Activated naive CD4-positive, alpha-beta T cell treated with anti-CD3 and anti-CD28 coated beads, Interleukin-2, amount 10 ng/mL, durations not matched to agents 7 days and 5 days (primary cell): ENCODE measurements around the gene GREM2.

Source experiments
- CTCF ChIA-PET: fragments of 350-600 bp; sonication (Branson Sonifier 250); formaldehyde crosslinking; loops from one replicate; lab custom pipeline; 2021; ENCODE audit warnings: antibody characterized with exemption; lab: Charles Lee
- DNase-seq: peaks from one replicate; pipeline ENCODE4 v3.0.0-alpha.2; 2020
- H3K27ac Mint-ChIP-seq: one replicate; pipeline ENCODE4 v1.8.0; 2021; ENCODE audit warnings: mild to moderate bottlenecking, moderate library complexity, mixed read lengths
- H3K27me3 Mint-ChIP-seq: one replicate; pipeline ENCODE4 v1.8.0; 2021; ENCODE audit warnings: mild to moderate bottlenecking, mixed read lengths
- H3K36me3 Mint-ChIP-seq: one replicate; pipeline ENCODE4 v1.8.0; 2021; ENCODE audit warnings: mixed read lengths
- H3K4me1 Mint-ChIP-seq: one replicate; pipeline ENCODE4 v1.8.0; 2021; ENCODE audit warnings: mixed read lengths
- H3K4me3 Mint-ChIP-seq: one replicate; pipeline ENCODE4 v1.8.0; 2021; ENCODE audit warnings: mild to moderate bottlenecking, moderate library complexity, mixed read lengths
- H3K9me3 Mint-ChIP-seq: one replicate; pipeline ENCODE4 v1.8.0; 2021; ENCODE audit warnings: mixed read lengths

GREM2 gene

GRCh38 chr1:240516069-240516468 is 95.9 kb downstream of the GREM2 start:
- CTCF ChIA-PET, result no interaction called here
- H3K27ac Mint-ChIP-seq, result no peak overlapping the region
- no peaks in the 10 kb centered on the region for H3K4me1 Mint-ChIP-seq
- no peak for DNase-seq
- no peaks in the 10 kb centered on the region for H3K36me3 Mint-ChIP-seq
- H3K27me3 Mint-ChIP-seq, result no peaks in the 10 kb centered on the region
- peaks cover 4% of the 10 kb centered on the region for H3K9me3 Mint-ChIP-seq
- no peak overlapping the region for H3K4me3 Mint-ChIP-seq

GRCh38 chr1:240515505-240515904 is 96.5 kb downstream of the GREM2 start:
- Mint-ChIP-seq H3K9me3 (peaks cover 2% of the 10 kb centered on the region), H3K27me3 (no peaks in the 10 kb centered on the region)
- CTCF ChIA-PET, result no interaction called here

GRCh38 chr1:240511789-240512188 is 100.2 kb downstream of the GREM2 start:
- no peak for DNase-seq
- CTCF ChIA-PET, result no interaction called here
- H3K4me1 Mint-ChIP-seq, result no peaks in the 10 kb centered on the region
- no peaks in the 10 kb centered on the region for H3K36me3 Mint-ChIP-seq
- H3K27me3 Mint-ChIP-seq, result no peaks in the 10 kb centered on the region
- H3K4me3 Mint-ChIP-seq, result no peak overlapping the region
- no peak overlapping the region for H3K27ac Mint-ChIP-seq
- peaks cover 5% of the 10 kb centered on the region for H3K9me3 Mint-ChIP-seq

More at GRCh38 chr1:240515505-240515904, 96.5 kb downstream of the GREM2 start:
- Mint-ChIP-seq H3K4me1 (no peaks in the 10 kb centered on the region), H3K4me3 (no peak overlapping the region), H3K27ac (no peak overlapping the region), H3K36me3 (no peaks in the 10 kb centered on the region)
- no peak for DNase-seq

GRCh38 chr1:240508950-240509349 is 103.0 kb downstream of the GREM2 start:
- no peak overlapping the region for H3K4me3 Mint-ChIP-seq
- no peaks in the 10 kb centered on the region for H3K4me1 Mint-ChIP-seq
- DNase-seq, result no peak
- H3K9me3 Mint-ChIP-seq, result peaks cover 3% of the 10 kb centered on the region
- CTCF ChIA-PET, result interaction anchor here (0.5 kb wide), 1 partner anchor 704 kb away, joined by 3 read pairs; no protein-coding TSS in a partner anchor
- H3K27me3 Mint-ChIP-seq, result no peaks in the 10 kb centered on the region
- no peak overlapping the region for H3K27ac Mint-ChIP-seq
- H3K36me3 Mint-ChIP-seq, result no peaks in the 10 kb centered on the region

GRCh38 chr1:240508201-240508600 is 103.8 kb downstream of the GREM2 start:
- H3K27me3 Mint-ChIP-seq, result no peaks in the 10 kb centered on the region
- H3K9me3 Mint-ChIP-seq, result peaks cover 3% of the 10 kb centered on the region
- CTCF ChIA-PET, result interaction anchor here (0.5 kb wide), 1 partner anchor 703 kb away, joined by 3 read pairs; no protein-coding TSS in a partner anchor
- no peaks in the 10 kb centered on the region for H3K4me1 Mint-ChIP-seq
- H3K36me3 Mint-ChIP-seq, result no peaks in the 10 kb centered on the region
- no peak overlapping the region for H3K4me3 Mint-ChIP-seq
- no peak overlapping the region for H3K27ac Mint-ChIP-seq
- no peak for DNase-seq

GRCh38 chr1:240506176-240506575 is 105.8 kb downstream of the GREM2 start:
- no peak for DNase-seq
- no peaks in the 10 kb centered on the region for H3K36me3 Mint-ChIP-seq
- H3K27me3 Mint-ChIP-seq, result no peaks in the 10 kb centered on the region
- H3K4me3 Mint-ChIP-seq, result no peak overlapping the region
- H3K9me3 Mint-ChIP-seq, result peaks cover 3% of the 10 kb centered on the region
- H3K27ac Mint-ChIP-seq, result no peak overlapping the region
- CTCF ChIA-PET, result no interaction called here
- no peaks in the 10 kb centered on the region for H3K4me1 Mint-ChIP-seq

GRCh38 chr1:240503558-240503957 is 108.4 kb downstream of the GREM2 start:
- Mint-ChIP-seq H3K9me3 (no peaks in the 10 kb centered on the region), H3K36me3 (no peaks in the 10 kb centered on the region), H3K27me3 (no peaks in the 10 kb centered on the region), H3K4me3 (no peak overlapping the region), H3K4me1 (peaks cover 4% of the 10 kb centered on the region), H3K27ac (no peak overlapping the region)
- CTCF ChIA-PET, result no interaction called here
- no peak for DNase-seq

- H3K4me3 Mint-ChIP-seq, result no peak overlapping the region
- peaks cover 3% of the 10 kb centered on the region for H3K9me3 Mint-ChIP-seq
- H3K4me1 Mint-ChIP-seq, result peaks cover 4% of the 10 kb centered on the region
- no peaks in the 10 kb centered on the region for H3K27me3 Mint-ChIP-seq
- CTCF ChIA-PET, result no interaction called here
- no peak for DNase-seq
- no peaks in the 10 kb centered on the region for H3K36me3 Mint-ChIP-seq
- H3K27ac Mint-ChIP-seq, result no peak overlapping the region
Observed at GRCh38 chr1:240503036-240503435, 108.9 kb downstream of the GREM2 start.

- Mint-ChIP-seq H3K27ac (no peak overlapping the region), H3K9me3 (peaks cover 6% of the 10 kb centered on the region), H3K4me3 (no peak overlapping the region), H3K27me3 (no peaks in the 10 kb centered on the region), H3K36me3 (no peaks in the 10 kb centered on the region), H3K4me1 (peaks cover 4% of the 10 kb centered on the region)
- DNase-seq, result no peak
- CTCF ChIA-PET, result interaction anchor here (1.2 kb wide), 1 partner anchor 24 kb away, joined by 3 read pairs; no protein-coding TSS in a partner anchor
Observed at GRCh38 chr1:240501115-240501514, 110.8 kb downstream of the GREM2 start.

GRCh38 chr1:240500647-240501046 is 111.3 kb downstream of the GREM2 start:
- H3K36me3 Mint-ChIP-seq, result no peaks in the 10 kb centered on the region
- H3K27ac Mint-ChIP-seq, result no peak overlapping the region
- no peaks in the 10 kb centered on the region for H3K27me3 Mint-ChIP-seq
- CTCF ChIA-PET, result interaction anchor here (1.2 kb wide), 1 partner anchor 23 kb away, joined by 3 read pairs; no protein-coding TSS in a partner anchor
- peaks cover 6% of the 10 kb centered on the region for H3K9me3 Mint-ChIP-seq
- H3K4me3 Mint-ChIP-seq, result no peak overlapping the region
- H3K4me1 Mint-ChIP-seq, result peaks cover 4% of the 10 kb centered on the region
- no peak for DNase-seq

- H3K4me1 Mint-ChIP-seq, result peaks cover 4% of the 10 kb centered on the region
- peaks cover 6% of the 10 kb centered on the region for H3K9me3 Mint-ChIP-seq
- no peaks in the 10 kb centered on the region for H3K27me3 Mint-ChIP-seq
- CTCF ChIA-PET, result no interaction called here
- no peak overlapping the region for H3K4me3 Mint-ChIP-seq
- no peak for DNase-seq
- no peaks in the 10 kb centered on the region for H3K36me3 Mint-ChIP-seq
- no peak overlapping the region for H3K27ac Mint-ChIP-seq
Observed at GRCh38 chr1:240499012-240499411, 112.9 kb downstream of the GREM2 start.

- no peak for DNase-seq
- CTCF ChIA-PET, result no interaction called here
- Mint-ChIP-seq H3K27me3 (no peaks in the 10 kb centered on the region), H3K4me1 (peaks cover 4% of the 10 kb centered on the region), H3K27ac (no peak overlapping the region), H3K4me3 (no peak overlapping the region), H3K9me3 (peaks cover 6% of the 10 kb centered on the region), H3K36me3 (no peaks in the 10 kb centered on the region)
Observed at GRCh38 chr1:240498335-240498734, 113.6 kb downstream of the GREM2 start.

- Mint-ChIP-seq H3K27me3 (peaks cover 4% of the 10 kb centered on the region), H3K9me3 (peaks cover 6% of the 10 kb centered on the region), H3K4me1 (peaks cover 4% of the 10 kb centered on the region), H3K4me3 (no peak overlapping the region), H3K27ac (no peak overlapping the region), H3K36me3 (no peaks in the 10 kb centered on the region)
- CTCF ChIA-PET, result no interaction called here
- no peak for DNase-seq
Observed at GRCh38 chr1:240497908-240498307, 114.0 kb downstream of the GREM2 start.

GRCh38 chr1:240496941-240497340 is 115.0 kb downstream of the GREM2 start:
- no peak overlapping the region for H3K4me3 Mint-ChIP-seq
- CTCF ChIA-PET, result no interaction called here
- DNase-seq, result no peak
- H3K36me3 Mint-ChIP-seq, result no peaks in the 10 kb centered on the region
- H3K27me3 Mint-ChIP-seq, result peaks cover 12% of the 10 kb centered on the region
- H3K9me3 Mint-ChIP-seq, result peaks cover 6% of the 10 kb centered on the region
- H3K27ac Mint-ChIP-seq, result no peak overlapping the region
- H3K4me1 Mint-ChIP-seq, result peaks cover 4% of the 10 kb centered on the region

- DNase-seq, result no peak
Observed at GRCh38 chr1:240496356-240496755, 115.6 kb downstream of the GREM2 start.

More at GRCh38 chr1:240496356-240496755, 115.6 kb downstream of the GREM2 start:
- Mint-ChIP-seq H3K9me3 (peaks cover 6% of the 10 kb centered on the region), H3K27ac (no peak overlapping the region), H3K4me3 (no peak overlapping the region), H3K4me1 (peaks cover 4% of the 10 kb centered on the region), H3K27me3 (peaks cover 12% of the 10 kb centered on the region), H3K36me3 (no peaks in the 10 kb centered on the region)
- CTCF ChIA-PET, result no interaction called here
